ENCODE results near the gene DMRTA1.
"Not testable (repeated sequence)": the region's sequence is repeated elsewhere in the genome, so short reads cannot be mapped to it uniquely, and the experiment has no call there.

The DMRTA1 gene

GRCh38 chr9:22446589-22446949, at the start of gene DMRTA1:
DMRTA1 (plus strand) TSS chr9:22446824; CDS start chr9:22447066, 242 bp downstream.
- Mint-ChIP-seq H3K9me3 (peaks cover under 1% of the 10 kb centered on the region), H3K27me3 (peaks cover 51% of the 10 kb centered on the region), H3K36me3 (ENCODE audit: low read depth) (no peaks in the 10 kb centered on the region), H3K27ac (no peak within 1 kb of the TSS), H3K4me1 (peaks cover 3% of the 10 kb centered on the region), H3K4me3 (peak within 1 kb of the TSS; percentile 64)
- ATAC-seq = peak; percentile 48
- DNase-seq = peak; percentile 20

GRCh38 chr9:22401671-22402070, 45.0 kb upstream of the DMRTA1 start:
- no peaks in the 10 kb centered on the region for H3K27me3 Mint-ChIP-seq
- H3K9me3 Mint-ChIP-seq = peaks cover under 1% of the 10 kb centered on the region
- no peaks in the 10 kb centered on the region for H3K36me3 Mint-ChIP-seq (ENCODE audit: low read depth)
- DNase-seq = no peak
- H3K4me3 Mint-ChIP-seq = no peak overlapping the region
- H3K27ac Mint-ChIP-seq = no peak overlapping the region
- no peak for ATAC-seq
- H3K4me1 Mint-ChIP-seq = no peaks in the 10 kb centered on the region

GRCh38 chr9:22405869-22406659, 40.6 kb upstream of the DMRTA1 start:
- ATAC-seq (no peak), DNase-seq (no peak)
- H3K27me3 Mint-ChIP-seq = peaks cover 3% of the 10 kb centered on the region
- H3K9me3 Mint-ChIP-seq = no peaks in the 10 kb centered on the region
- H3K36me3 Mint-ChIP-seq (ENCODE audit: low read depth) = no peaks in the 10 kb centered on the region
- H3K4me1 Mint-ChIP-seq = no peaks in the 10 kb centered on the region
- H3K27ac Mint-ChIP-seq = no peak overlapping the region
- H3K4me3 Mint-ChIP-seq = no peak overlapping the region

GRCh38 chr9:22413884-22414283, 32.7 kb upstream of the DMRTA1 start:
- H3K4me1 Mint-ChIP-seq = no peaks in the 10 kb centered on the region
- peaks cover 2% of the 10 kb centered on the region for H3K27me3 Mint-ChIP-seq
- no peak overlapping the region for H3K27ac Mint-ChIP-seq
- H3K9me3 Mint-ChIP-seq = no peaks in the 10 kb centered on the region
- no peaks in the 10 kb centered on the region for H3K36me3 Mint-ChIP-seq (ENCODE audit: low read depth)
- no peak for ATAC-seq
- no peak overlapping the region for H3K4me3 Mint-ChIP-seq
- no peak for DNase-seq

- ATAC-seq (no peak), DNase-seq (no peak)
- Mint-ChIP-seq H3K4me3 (no peak overlapping the region), H3K36me3 (ENCODE audit: low read depth) (no peaks in the 10 kb centered on the region), H3K27me3 (peaks cover 1% of the 10 kb centered on the region), H3K9me3 (no peaks in the 10 kb centered on the region), H3K27ac (no peak overlapping the region), H3K4me1 (no peaks in the 10 kb centered on the region)
Observed at GRCh38 chr9:22415941-22416691, 30.5 kb upstream of the DMRTA1 start.

- Mint-ChIP-seq H3K9me3 (no peaks in the 10 kb centered on the region), H3K4me1 (no peaks in the 10 kb centered on the region), H3K4me3 (no peak overlapping the region), H3K36me3 (ENCODE audit: low read depth) (no peaks in the 10 kb centered on the region), H3K27me3 (peaks cover 2% of the 10 kb centered on the region), H3K27ac (no peak overlapping the region)
- ATAC-seq (no peak), DNase-seq (no peak)
Observed at GRCh38 chr9:22416692-22417060, 29.9 kb upstream of the DMRTA1 start.

- Mint-ChIP-seq H3K27ac (no peak overlapping the region), H3K4me3 (no peak overlapping the region), H3K9me3 (no peaks in the 10 kb centered on the region), H3K27me3 (peaks cover 11% of the 10 kb centered on the region), H3K36me3 (ENCODE audit: low read depth) (no peaks in the 10 kb centered on the region), H3K4me1 (no peaks in the 10 kb centered on the region)
- DNase-seq = no peak
- no peak for ATAC-seq
Observed at GRCh38 chr9:22423566-22423965, 23.1 kb upstream of the DMRTA1 start.

- Mint-ChIP-seq H3K9me3 (no peaks in the 10 kb centered on the region), H3K4me3 (no peak overlapping the region), H3K4me1 (no peaks in the 10 kb centered on the region), H3K27me3 (peaks cover 11% of the 10 kb centered on the region), H3K36me3 (ENCODE audit: low read depth) (no peaks in the 10 kb centered on the region), H3K27ac (no peak overlapping the region)
- ATAC-seq (no peak), DNase-seq (no peak)
Observed at GRCh38 chr9:22424616-22425015, 22.0 kb upstream of the DMRTA1 start.

- ATAC-seq (no peak), DNase-seq (no peak)
- no peaks in the 10 kb centered on the region for H3K36me3 Mint-ChIP-seq (ENCODE audit: low read depth)
- H3K9me3 Mint-ChIP-seq = no peaks in the 10 kb centered on the region
- H3K27ac Mint-ChIP-seq = no peak overlapping the region
- H3K4me1 Mint-ChIP-seq = no peaks in the 10 kb centered on the region
- H3K4me3 Mint-ChIP-seq = no peak overlapping the region
- H3K27me3 Mint-ChIP-seq = peaks cover 11% of the 10 kb centered on the region
Observed at GRCh38 chr9:22425551-22425950, 21.1 kb upstream of the DMRTA1 start.

- no peak overlapping the region for H3K4me3 Mint-ChIP-seq
- H3K9me3 Mint-ChIP-seq = no peaks in the 10 kb centered on the region
Observed at GRCh38 chr9:22427226-22427880, 19.3 kb upstream of the DMRTA1 start.

GRCh38 chr9:22433691-22434090, 12.9 kb upstream of the DMRTA1 start:
- DNase-seq (no peak), ATAC-seq (no peak)
- Mint-ChIP-seq H3K4me1 (no peaks in the 10 kb centered on the region), H3K27me3 (peaks cover 3% of the 10 kb centered on the region), H3K36me3 (ENCODE audit: low read depth) (no peaks in the 10 kb centered on the region), H3K27ac (no peak overlapping the region), H3K9me3 (no peaks in the 10 kb centered on the region), H3K4me3 (no peak overlapping the region)

More at GRCh38 chr9:22427226-22427880, 19.3 kb upstream of the DMRTA1 start:
- Mint-ChIP-seq H3K36me3 (ENCODE audit: low read depth) (no peaks in the 10 kb centered on the region), H3K27ac (no peak overlapping the region), H3K4me1 (no peaks in the 10 kb centered on the region), H3K27me3 (peaks cover 9% of the 10 kb centered on the region)
- DNase-seq (no peak), ATAC-seq (no peak)

- not testable (repeated sequence) for H3K9me3 Mint-ChIP-seq; H3K4me3 Mint-ChIP-seq; H3K4me1 Mint-ChIP-seq; H3K27me3 Mint-ChIP-seq; ATAC-seq; H3K36me3 Mint-ChIP-seq (ENCODE audit: low read depth); DNase-seq; H3K27ac Mint-ChIP-seq
Observed at GRCh38 chr9:22435252-22435651, 11.4 kb upstream of the DMRTA1 start.

- H3K9me3 Mint-ChIP-seq; H3K4me1 Mint-ChIP-seq; H3K4me3 Mint-ChIP-seq; H3K27ac Mint-ChIP-seq; ATAC-seq; H3K27me3 Mint-ChIP-seq; H3K36me3 Mint-ChIP-seq (ENCODE audit: low read depth); DNase-seq: not testable (repeated sequence)
Observed at GRCh38 chr9:22437461-22438067, 9.1 kb upstream of the DMRTA1 start.

- no peak overlapping the region for H3K4me3 Mint-ChIP-seq
- H3K27me3 Mint-ChIP-seq = peaks cover 27% of the 10 kb centered on the region
- ATAC-seq = no peak
- DNase-seq = no peak
- no peak overlapping the region for H3K27ac Mint-ChIP-seq
- peaks cover 3% of the 10 kb centered on the region for H3K9me3 Mint-ChIP-seq
- H3K4me1 Mint-ChIP-seq = no peaks in the 10 kb centered on the region
- H3K36me3 Mint-ChIP-seq (ENCODE audit: low read depth) = no peaks in the 10 kb centered on the region
Observed at GRCh38 chr9:22440841-22441240, 5.8 kb upstream of the DMRTA1 start.

All from activated naive CD8-positive, alpha-beta T cell treated with anti-CD3 and anti-CD28 coated beads, Interleukin-2, amount 50 U/mL, for 24 hours (primary cell).